ENCODE data around the gene EIPR1. TPM values are rescaled to one million over a fixed set of nuclear protein-coding genes. Genes with fewer than 3 reads are reported as not detected.

EIPR1 gene
- total RNA-seq, 1 donor from 2014 or later: 27.8 TPM

- Mint-ChIP-seq H3K36me3 (ENCODE audit: low read depth, unreplicated experiment) (peaks cover 23% of the 10 kb centered on the region), H3K27ac (ENCODE audit: unreplicated experiment) (no peak overlapping the region), H3K27me3 (ENCODE audit: low read depth, unreplicated experiment) (no peaks in the 10 kb centered on the region), H3K9me3 (ENCODE audit: unreplicated experiment) (peaks cover 10% of the 10 kb centered on the region), H3K4me3 (ENCODE audit: unreplicated experiment) (no peak overlapping the region), H3K4me1 (ENCODE audit: low read depth, unreplicated experiment) (no peaks in the 10 kb centered on the region)
- Histone ChIP-seq H3K27me3 (ENCODE audit: insufficient read depth, low read length) (no peaks in the 10 kb centered on the region), H3K36me3 (ENCODE audit: insufficient read depth, low read length) (no peaks in the 10 kb centered on the region), H3K4me1 (ENCODE audit: insufficient read depth, low read length) (no peaks in the 10 kb centered on the region), H3K9ac (ENCODE audit: low read length) (no peak overlapping the region), H3K27ac (ENCODE audit: low read depth, low read length) (no peak overlapping the region), H3K4me3 (ENCODE audit: insufficient read depth, low read depth, low read length) (no peak overlapping the region), H3K9me3 (ENCODE audit: insufficient read depth, low read depth, low read length) (no peaks in the 10 kb centered on the region), H3K4me2 (ENCODE audit: low read length) (no peak overlapping the region), H4K20me1 (ENCODE audit: insufficient read depth, low read length) (no peaks in the 10 kb centered on the region), H3K79me2 (ENCODE audit: insufficient read depth, low read length) (no peaks in the 10 kb centered on the region), H2AFZ (ENCODE audit: low read depth, low read length) (no peak overlapping the region)
- TF ChIP-seq CTCF (IDR thresholded peaks at IDR 0.05; ENCODE audit: insufficient read depth, low read depth, low read length) (no peak), EZH2 (IDR thresholded peaks at IDR 0.05; ENCODE audit: insufficient read depth, low read length) (no peak)
- FAIRE-seq (no peak), DNase-seq (ENCODE audit: low read depth) (no peak)
Measured at GRCh38 chr2:3246928-3247714, 130.5 kb downstream of the EIPR1 start.

- Mint-ChIP-seq H3K4me3 (ENCODE audit: unreplicated experiment) (no peak overlapping the region), H3K36me3 (ENCODE audit: low read depth, unreplicated experiment) (peaks cover 25% of the 10 kb centered on the region), H3K4me1 (ENCODE audit: low read depth, unreplicated experiment) (peaks cover 4% of the 10 kb centered on the region), H3K27ac (ENCODE audit: unreplicated experiment) (no peak overlapping the region), H3K27me3 (ENCODE audit: low read depth, unreplicated experiment) (no peaks in the 10 kb centered on the region), H3K9me3 (ENCODE audit: unreplicated experiment) (peaks cover 7% of the 10 kb centered on the region)
- FAIRE-seq (no peak), DNase-seq (ENCODE audit: low read depth) (no peak)
- no peaks in the 10 kb centered on the region for H3K4me1 ChIP-seq (ENCODE audit: insufficient read depth, low read length)
- no peak overlapping the region for H3K4me3 ChIP-seq (ENCODE audit: insufficient read depth, low read depth, low read length)
- no peaks in the 10 kb centered on the region for H3K79me2 ChIP-seq (ENCODE audit: insufficient read depth, low read length)
- H4K20me1 ChIP-seq (ENCODE audit: insufficient read depth, low read length): peaks cover 5% of the 10 kb centered on the region
- H3K9me3 ChIP-seq (ENCODE audit: insufficient read depth, low read depth, low read length): no peaks in the 10 kb centered on the region
- H2AFZ ChIP-seq (ENCODE audit: low read depth, low read length): no peak overlapping the region
- H3K4me2 ChIP-seq (ENCODE audit: low read length): no peak overlapping the region
- TF ChIP-seq CTCF (IDR thresholded peaks at IDR 0.05; ENCODE audit: insufficient read depth, low read depth, low read length): no peak
- no peak for TF ChIP-seq EZH2 (IDR thresholded peaks at IDR 0.05; ENCODE audit: insufficient read depth, low read length)
- no peaks in the 10 kb centered on the region for H3K36me3 ChIP-seq (ENCODE audit: insufficient read depth, low read length)
- H3K27ac ChIP-seq (ENCODE audit: low read depth, low read length): no peak overlapping the region
- H3K9ac ChIP-seq (ENCODE audit: low read length): no peak overlapping the region
- H3K27me3 ChIP-seq (ENCODE audit: insufficient read depth, low read length): no peaks in the 10 kb centered on the region
Measured at GRCh38 chr2:3246406-3246805, 131.2 kb downstream of the EIPR1 start.

GRCh38 chr2:3244486-3244885 is 133.1 kb downstream of the EIPR1 start:
- Mint-ChIP-seq H3K27me3 (ENCODE audit: low read depth, unreplicated experiment) (no peaks in the 10 kb centered on the region), H3K9me3 (ENCODE audit: unreplicated experiment) (peaks cover 7% of the 10 kb centered on the region), H3K27ac (ENCODE audit: unreplicated experiment) (no peak overlapping the region), H3K4me1 (ENCODE audit: low read depth, unreplicated experiment) (peaks cover 4% of the 10 kb centered on the region), H3K4me3 (ENCODE audit: unreplicated experiment) (no peak overlapping the region), H3K36me3 (ENCODE audit: low read depth, unreplicated experiment) (peaks cover 22% of the 10 kb centered on the region)
- H3K4me1 ChIP-seq (ENCODE audit: insufficient read depth, low read length): no peaks in the 10 kb centered on the region
- peaks cover 18% of the 10 kb centered on the region for H4K20me1 ChIP-seq (ENCODE audit: insufficient read depth, low read length)
- H3K9me3 ChIP-seq (ENCODE audit: insufficient read depth, low read depth, low read length): no peaks in the 10 kb centered on the region
- H3K27me3 ChIP-seq (ENCODE audit: insufficient read depth, low read length): no peaks in the 10 kb centered on the region
- no peak for FAIRE-seq
- no peak overlapping the region for H3K4me3 ChIP-seq (ENCODE audit: insufficient read depth, low read depth, low read length)
- no peaks in the 10 kb centered on the region for H3K79me2 ChIP-seq (ENCODE audit: insufficient read depth, low read length)
- TF ChIP-seq CTCF (IDR thresholded peaks at IDR 0.05; ENCODE audit: insufficient read depth, low read depth, low read length) (no peak), EZH2 (IDR thresholded peaks at IDR 0.05; ENCODE audit: insufficient read depth, low read length) (no peak)
- no peak overlapping the region for H3K9ac ChIP-seq (ENCODE audit: low read length)
- no peak for DNase-seq (ENCODE audit: low read depth)
- H3K4me2 ChIP-seq (ENCODE audit: low read length): no peak overlapping the region
- H3K36me3 ChIP-seq (ENCODE audit: insufficient read depth, low read length): no peaks in the 10 kb centered on the region
- no peak overlapping the region for H2AFZ ChIP-seq (ENCODE audit: low read depth, low read length)
- H3K27ac ChIP-seq (ENCODE audit: low read depth, low read length): no peak overlapping the region
